Measurements from ENCODE around the gene CYP8B1. TPM values are rescaled to one million over a fixed set of nuclear protein-coding genes. Genes with fewer than 3 reads are reported as not detected.
A peak's percentile ranks its signal among the peaks of the same experiment; 100 is the strongest.

The CYP8B1 gene
- total and polyA plus RNA-seq, 7 experiments from 2014 or later, result not detected

DNA sequence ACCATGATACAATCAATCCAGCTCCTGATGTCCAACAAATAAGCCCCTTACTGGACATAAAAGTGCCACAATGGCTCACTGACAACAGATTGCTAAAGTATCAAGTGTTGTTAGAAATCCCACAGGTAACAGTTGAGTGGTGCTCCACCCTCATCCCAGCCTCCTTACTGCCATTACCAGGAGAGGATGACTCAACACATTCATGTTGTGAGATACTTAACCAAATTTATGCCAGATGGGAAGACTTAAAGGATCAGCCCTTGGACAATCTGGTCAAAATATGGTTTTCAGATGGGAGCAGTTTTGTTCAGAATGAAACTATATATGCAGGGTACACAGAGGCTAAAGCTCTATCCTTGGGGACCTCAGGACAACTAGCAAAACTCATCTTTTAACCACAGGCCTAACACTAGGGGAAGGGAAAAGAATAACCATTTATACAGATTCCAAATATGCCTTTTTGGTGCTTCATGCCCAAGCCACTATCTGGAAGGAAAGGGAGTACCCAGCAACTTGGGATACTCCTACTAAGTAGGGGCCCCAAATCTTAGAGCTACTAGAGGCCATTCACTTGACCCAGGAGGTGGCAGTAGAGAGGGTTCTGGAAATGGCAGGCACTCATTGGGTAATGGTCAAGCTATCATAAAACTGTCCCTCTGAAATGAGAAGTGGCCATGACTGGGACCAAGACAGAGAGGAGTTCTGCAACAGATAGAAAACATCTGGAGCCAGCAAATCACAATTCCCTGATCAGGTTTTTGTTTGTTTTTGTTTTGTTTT lies 23.4 kb upstream of the CYP8B1 start:
- CTCF ChIA-PET, result interaction anchor here (0.6 kb wide), 1 partner anchor 1606 kb away, joined by 3 read pairs; no protein-coding TSS in a partner anchor
- H3K27me3 Mint-ChIP-seq, result peaks cover 0 to 20% (median 15%) of the 10 kb centered on the region in 5 donors
- H3K36me3 Mint-ChIP-seq, result peaks cover 0 to 9% (median 4%) of the 10 kb centered on the region in 5 donors
- peaks cover 1 to 19% (median 5%) of the 10 kb centered on the region in 11 donors for H3K9me3 Mint-ChIP-seq
- H3K27ac Mint-ChIP-seq, result no peak overlapping the region
- Histone ChIP-seq H3K4me3 (ENCODE audit: low read length) (no peak overlapping the region), H3K9me3 (ENCODE audit: control insufficient read depth in 2 of 3, low read length in 3 of 3) (peaks cover 0 to 9% (median 0%) of the 10 kb centered on the region in 3 experiments), H3K27me3 (ENCODE audit: control insufficient read depth in 2 of 2, insufficient read depth in 2 of 2, low read length in 2 of 2) (no peaks in the 10 kb centered on the region), H3K27ac (ENCODE audit: low read depth, low read length) (no peak overlapping the region), H3K4me1 (ENCODE audit: control insufficient read depth in 2 of 2, insufficient read depth in 2 of 2, low read length in 2 of 2) (no peaks in the 10 kb centered on the region), H3K36me3 (ENCODE audit: control insufficient read depth in 2 of 3, insufficient read depth in 3 of 3, low read length in 3 of 3) (no peaks in the 10 kb centered on the region)
- intact Hi-C loops (cut with micrococcal nuclease), result no loop called here
- ATAC-seq (no peak), DNase-seq (no peak)
- POLR2A ChIA-PET, result no interaction called here
- H3K4me1 Mint-ChIP-seq, result peaks cover 0 to 5% (median 0%) of the 10 kb centered on the region in 7 donors
- no peak overlapping the region for H3K4me3 Mint-ChIP-seq

DNA sequence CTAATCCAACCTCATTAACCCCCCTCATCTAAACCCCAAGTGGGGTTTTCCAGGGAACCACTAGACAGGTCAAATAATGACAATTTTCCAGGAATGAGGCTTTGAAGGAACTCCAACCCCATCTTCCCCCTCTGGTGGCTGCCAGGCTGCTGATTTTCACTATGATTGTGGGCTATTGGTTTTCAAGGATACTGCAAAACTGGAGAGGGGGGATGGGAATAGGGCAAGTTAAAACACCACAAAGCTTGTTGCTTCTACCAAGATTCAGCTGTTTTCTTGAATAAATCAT lies 19.8 kb upstream of the CYP8B1 start:
- Histone ChIP-seq H3K4me3 (ENCODE audit: low read length) (no peak overlapping the region), H3K36me3 (ENCODE audit: control insufficient read depth in 2 of 3, insufficient read depth in 3 of 3, low read length in 3 of 3) (no peaks in the 10 kb centered on the region), H3K4me1 (ENCODE audit: control insufficient read depth in 2 of 2, insufficient read depth in 2 of 2, low read length in 2 of 2) (no peaks in the 10 kb centered on the region), H3K27me3 (ENCODE audit: control insufficient read depth in 2 of 2, insufficient read depth in 2 of 2, low read length in 2 of 2) (no peaks in the 10 kb centered on the region), H3K9me3 (ENCODE audit: control insufficient read depth in 2 of 3, low read length in 3 of 3) (no peaks in the 10 kb centered on the region), H3K27ac (ENCODE audit: low read depth, low read length) (no peak overlapping the region)
- no peak for DNase-seq
- ATAC-seq, result peak; percentile 16
- Mint-ChIP-seq H3K36me3 (peaks cover 0 to 1% (median 0%) of the 10 kb centered on the region in 5 donors), H3K27ac (no peak overlapping the region), H3K4me3 (no peak overlapping the region), H3K9me3 (peaks cover 0 to 6% (median 0%) of the 10 kb centered on the region in 11 donors), H3K27me3 (peaks cover 0 to 8% (median 5%) of the 10 kb centered on the region in 5 donors), H3K4me1 (peaks cover 0 to 5% (median 0%) of the 10 kb centered on the region in 7 donors)
- intact Hi-C loops (cut with micrococcal nuclease), result no loop called here
- ChIA-PET POLR2A (no interaction called here), CTCF (no interaction called here)

DNA sequence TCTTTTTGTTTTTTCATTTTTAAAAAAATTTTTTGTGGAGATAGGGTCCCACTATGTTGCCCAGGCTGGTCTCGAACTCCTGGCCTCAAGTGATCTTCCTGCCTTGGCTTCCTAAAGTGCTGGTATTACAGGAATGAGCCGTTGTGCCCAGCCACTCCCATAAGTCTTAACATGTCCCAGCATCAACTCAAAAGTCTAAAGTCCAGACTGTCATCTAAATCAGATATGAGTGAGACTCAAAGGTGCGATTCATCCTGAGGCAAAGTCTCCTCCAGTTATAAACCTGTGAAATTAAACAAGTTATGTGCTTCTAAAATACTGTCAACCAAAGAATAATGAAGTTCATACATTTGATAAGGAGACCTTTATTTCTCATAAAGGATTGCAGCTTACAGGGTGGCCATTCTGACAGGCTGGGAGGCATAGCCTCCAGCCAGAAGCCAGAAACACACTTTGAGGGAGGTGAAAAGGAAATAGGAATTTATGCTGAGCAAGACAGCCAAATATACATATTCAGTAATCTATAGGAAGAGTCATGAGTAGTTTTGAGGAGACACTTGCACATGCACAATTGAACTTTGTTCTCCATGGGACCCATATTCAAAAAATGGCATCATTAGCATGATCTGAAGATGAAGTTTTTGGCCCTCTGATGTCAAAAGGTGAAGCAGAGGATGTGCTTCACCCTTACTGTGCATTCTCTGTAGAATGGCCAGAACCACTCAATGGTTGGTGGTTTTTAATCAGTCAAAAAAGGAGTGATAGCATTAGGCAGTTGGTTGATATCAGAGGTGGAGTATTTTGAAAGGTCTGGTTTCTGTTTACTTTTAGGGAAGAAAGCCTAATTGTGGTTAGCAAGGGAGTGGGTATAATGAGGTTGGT lies 19.3 kb upstream of the CYP8B1 start:
- Histone ChIP-seq H3K4me1 (ENCODE audit: control insufficient read depth in 2 of 2, insufficient read depth in 2 of 2, low read length in 2 of 2) (no peaks in the 10 kb centered on the region), H3K27me3 (ENCODE audit: control insufficient read depth in 2 of 2, insufficient read depth in 2 of 2, low read length in 2 of 2) (no peaks in the 10 kb centered on the region), H3K36me3 (ENCODE audit: control insufficient read depth in 2 of 3, insufficient read depth in 3 of 3, low read length in 3 of 3) (no peaks in the 10 kb centered on the region), H3K27ac (ENCODE audit: low read depth, low read length) (no peak overlapping the region), H3K9me3 (ENCODE audit: control insufficient read depth in 2 of 3, low read length in 3 of 3) (no peaks in the 10 kb centered on the region), H3K4me3 (ENCODE audit: low read length) (no peak overlapping the region)
- DNase-seq, result no peak
- ChIA-PET CTCF (no interaction called here), POLR2A (interaction anchor here (1.0 kb wide), 1 partner anchor 37 kb away, joined by 3 read pairs; no protein-coding TSS in a partner anchor)
- Mint-ChIP-seq H3K9me3 (peaks cover 0 to 6% (median 0%) of the 10 kb centered on the region in 11 donors), H3K4me1 (peaks cover 0 to 5% (median 0%) of the 10 kb centered on the region in 7 donors), H3K36me3 (peaks cover 0 to 1% (median 0%) of the 10 kb centered on the region in 5 donors), H3K4me3 (no peak overlapping the region), H3K27ac (no peak overlapping the region), H3K27me3 (peaks cover 0 to 10% (median 8%) of the 10 kb centered on the region in 5 donors)
- peak; percentile 16 for ATAC-seq
- intact Hi-C loops (cut with micrococcal nuclease), result no loop called here

DNA sequence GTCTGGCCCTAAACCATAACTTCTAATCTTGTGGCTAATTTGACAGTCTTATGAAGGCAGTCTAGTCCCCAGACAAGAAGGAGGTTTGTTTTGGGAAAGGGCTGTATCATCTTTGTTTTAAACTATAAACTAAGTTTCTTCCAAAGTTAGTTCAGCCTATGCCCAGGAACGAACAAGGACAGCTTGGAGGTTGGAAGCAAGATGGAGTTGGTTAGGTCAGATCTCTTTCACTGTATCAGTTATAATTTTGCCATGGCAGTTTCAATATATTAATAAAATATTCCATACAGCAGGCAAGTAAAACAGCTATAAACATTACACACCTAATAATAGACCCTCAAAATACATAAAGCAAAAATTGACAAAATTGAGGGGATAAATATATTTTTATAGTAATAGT lies 17.1 kb upstream of the CYP8B1 start:
- Mint-ChIP-seq H3K9me3 (peaks cover 0 to 4% (median 0%) of the 10 kb centered on the region in 11 donors), H3K4me3 (no peak overlapping the region), H3K27ac (no peak overlapping the region), H3K27me3 (peaks cover 6 to 23% (median 17%) of the 10 kb centered on the region in 5 donors), H3K4me1 (peaks cover 0 to 5% (median 0%) of the 10 kb centered on the region in 7 donors), H3K36me3 (peaks cover 0 to 4% (median 0%) of the 10 kb centered on the region in 5 donors)
- DNase-seq (no peak), ATAC-seq (no peak)
- H3K4me3 ChIP-seq (ENCODE audit: low read length), result no peak overlapping the region
- intact Hi-C loops (cut with micrococcal nuclease), result no loop called here
- CTCF ChIA-PET, result interaction anchor here (0.6 to 0.9 kb wide), 2 partner anchors 62 to 1705 kb away, joined by 3 to 5 read pairs; no protein-coding TSS in a partner anchor
- H3K4me1 ChIP-seq (ENCODE audit: control insufficient read depth in 2 of 2, insufficient read depth in 2 of 2, low read length in 2 of 2), result no peaks in the 10 kb centered on the region
- no peaks in the 10 kb centered on the region for H3K9me3 ChIP-seq (ENCODE audit: control insufficient read depth in 2 of 3, low read length in 3 of 3)
- no peak overlapping the region for H3K27ac ChIP-seq (ENCODE audit: low read depth, low read length)
- H3K36me3 ChIP-seq (ENCODE audit: control insufficient read depth in 2 of 3, insufficient read depth in 3 of 3, low read length in 3 of 3), result no peaks in the 10 kb centered on the region
- POLR2A ChIA-PET, result no interaction called here
- H3K27me3 ChIP-seq (ENCODE audit: control insufficient read depth in 2 of 2, insufficient read depth in 2 of 2, low read length in 2 of 2), result no peaks in the 10 kb centered on the region

DNA sequence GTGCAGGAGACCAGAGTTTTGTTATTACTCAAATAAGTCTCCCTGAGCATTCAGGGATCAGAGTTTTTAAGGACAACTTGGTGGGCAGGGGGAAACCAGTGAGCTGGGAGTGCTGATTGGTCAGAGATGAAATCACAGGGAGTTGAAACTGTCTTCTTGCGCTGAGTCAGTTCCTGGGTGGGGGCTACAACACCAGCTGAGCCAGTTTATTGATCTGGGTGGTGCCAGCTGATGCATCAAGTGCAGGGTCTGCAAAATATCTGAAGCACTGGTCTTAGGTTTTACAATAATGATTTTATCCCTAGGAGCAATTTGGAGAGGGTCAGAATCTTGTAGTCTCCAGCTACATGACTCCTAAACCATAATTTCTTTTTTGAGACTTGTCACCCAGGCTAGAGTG lies 16.5 kb upstream of the CYP8B1 start:
- CTCF ChIA-PET, result interaction anchor here (0.6 kb wide), 1 partner anchor 1706 kb away, joined by 3 read pairs; no protein-coding TSS in a partner anchor
- peaks cover 0 to 5% (median 0%) of the 10 kb centered on the region in 7 donors for H3K4me1 Mint-ChIP-seq
- no peaks in the 10 kb centered on the region for H3K4me1 ChIP-seq (ENCODE audit: control insufficient read depth in 2 of 2, insufficient read depth in 2 of 2, low read length in 2 of 2)
- no peak overlapping the region for H3K27ac Mint-ChIP-seq
- no peaks in the 10 kb centered on the region for H3K36me3 ChIP-seq (ENCODE audit: control insufficient read depth in 2 of 3, insufficient read depth in 3 of 3, low read length in 3 of 3)
- intact Hi-C loops (cut with micrococcal nuclease), result no loop called here
- H3K36me3 Mint-ChIP-seq, result peaks cover 0 to 4% (median 0%) of the 10 kb centered on the region in 5 donors
- no peak for ATAC-seq
- H3K9me3 ChIP-seq (ENCODE audit: control insufficient read depth in 2 of 3, low read length in 3 of 3), result no peaks in the 10 kb centered on the region
- H3K27ac ChIP-seq (ENCODE audit: low read depth, low read length), result no peak overlapping the region
- H3K4me3 ChIP-seq (ENCODE audit: low read length), result no peak overlapping the region
- no peak overlapping the region for H3K4me3 Mint-ChIP-seq
- H3K27me3 ChIP-seq (ENCODE audit: control insufficient read depth in 2 of 2, insufficient read depth in 2 of 2, low read length in 2 of 2), result no peaks in the 10 kb centered on the region
- DNase-seq, result no peak
- POLR2A ChIA-PET, result no interaction called here
- peaks cover 6 to 27% (median 20%) of the 10 kb centered on the region in 5 donors for H3K27me3 Mint-ChIP-seq
- peaks cover 0 to 4% (median 0%) of the 10 kb centered on the region in 11 donors for H3K9me3 Mint-ChIP-seq

DNA sequence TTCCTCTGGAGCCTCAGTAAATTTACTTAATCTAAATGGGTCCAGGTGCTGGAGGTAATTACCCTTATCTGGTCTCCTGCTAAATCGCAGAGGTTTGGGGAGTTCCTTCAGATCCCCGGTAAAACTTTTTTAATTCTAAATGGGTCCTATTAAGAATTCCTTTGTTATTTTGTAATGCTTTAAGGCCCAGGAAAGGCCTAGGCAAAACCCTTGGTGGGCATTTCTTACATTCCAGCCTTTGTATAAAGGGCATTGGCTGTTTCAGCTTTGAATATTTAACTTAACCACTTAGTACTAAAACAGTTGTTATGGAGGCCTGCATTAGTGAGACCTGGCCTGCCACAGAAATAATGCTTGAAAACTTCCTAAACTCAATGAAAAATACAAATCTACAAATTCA lies 15.4 kb upstream of the CYP8B1 start:
- Mint-ChIP-seq H3K36me3 (peaks cover 0 to 4% (median 0%) of the 10 kb centered on the region in 5 donors), H3K4me3 (no peak overlapping the region), H3K27ac (no peak overlapping the region), H3K9me3 (peaks cover 0 to 1% (median 0%) of the 10 kb centered on the region in 11 donors), H3K27me3 (peaks cover 6 to 32% (median 20%) of the 10 kb centered on the region in 5 donors), H3K4me1 (peaks cover 0 to 5% (median 0%) of the 10 kb centered on the region in 7 donors)
- POLR2A ChIA-PET, result no interaction called here
- Histone ChIP-seq H3K36me3 (ENCODE audit: control insufficient read depth in 2 of 3, insufficient read depth in 3 of 3, low read length in 3 of 3) (no peaks in the 10 kb centered on the region), H3K27me3 (ENCODE audit: control insufficient read depth in 2 of 2, insufficient read depth in 2 of 2, low read length in 2 of 2) (no peaks in the 10 kb centered on the region), H3K9me3 (ENCODE audit: control insufficient read depth in 2 of 3, low read length in 3 of 3) (no peaks in the 10 kb centered on the region), H3K4me3 (ENCODE audit: low read length) (no peak overlapping the region), H3K27ac (ENCODE audit: low read depth, low read length) (no peak overlapping the region), H3K4me1 (ENCODE audit: control insufficient read depth in 2 of 2, insufficient read depth in 2 of 2, low read length in 2 of 2) (no peaks in the 10 kb centered on the region)
- ATAC-seq (no peak), DNase-seq (no peak)
- intact Hi-C loops (cut with micrococcal nuclease), result no loop called here
- CTCF ChIA-PET, result no interaction called here

All from naive thymus-derived CD4-positive, alpha-beta T cell (primary cell).